OCI-LY1 (cell line): Measurements from ENCODE around the gene PPP4R1.

Experiments used
- H2AFZ ChIP-seq: fragments of 200-600 bp; sonication (generic), shearing (Covaris generic); 2 replicates; pipeline ENCODE4 v1.6.0; 2014; ENCODE audit warnings: antibody characterized with exemption, mild to moderate bottlenecking, low read length
- H3F3A ChIP-seq: fragments of 200-600 bp; sonication (generic), shearing (Covaris generic); 2 replicates; pipeline ENCODE4 v1.6.0; 2014; ENCODE audit warnings: mild to moderate bottlenecking, antibody characterized with exemption, low read length, moderate library complexity; ENCODE audit not compliant: insufficient read depth
- H3K27ac ChIP-seq: fragments of 200-600 bp; sonication (generic); 2 replicates; pipeline ENCODE4 v1.5.1; 2014; ENCODE audit warnings: low read length, mixed run types, mild to moderate bottlenecking, low read depth; ENCODE audit not compliant: poor library complexity, severe bottlenecking
- H3K27me3 ChIP-seq: fragments of 200-600 bp; sonication (generic); 2 replicates; pipeline ENCODE4 v1.6.0; 2014; ENCODE audit warnings: antibody characterized with exemption, mild to moderate bottlenecking, low read length, moderate library complexity; ENCODE audit not compliant: insufficient read depth
- H3K36me3 ChIP-seq: fragments of 200-600 bp; sonication (generic); 2 replicates; pipeline ENCODE4 v1.6.1; 2014; ENCODE audit warnings: mild to moderate bottlenecking, antibody characterized with exemption, low read length, moderate library complexity, mixed read lengths; ENCODE audit not compliant: insufficient read depth
- H3K4me1 ChIP-seq: fragments of 200-600 bp; sonication (generic); 2 replicates; pipeline ENCODE4 v1.5.1; 2014; ENCODE audit warnings: mild to moderate bottlenecking, low read length, moderate library complexity; ENCODE audit not compliant: insufficient read depth, severe bottlenecking
- H3K4me2 ChIP-seq: fragments of 200-600 bp; sonication (generic), shearing (Covaris generic); 2 replicates; pipeline ENCODE4 v1.6.1; 2014; ENCODE audit warnings: low read length
- H3K4me3 ChIP-seq: fragments of 200-600 bp; sonication (generic); 2 replicates; pipeline ENCODE4 v1.5.1; 2014; ENCODE audit warnings: low read length, low read depth, mild to moderate bottlenecking, mixed read lengths; ENCODE audit not compliant: poor library complexity, severe bottlenecking
- H3K79me2 ChIP-seq: fragments of 200-600 bp; shearing (Covaris generic); 2 replicates; pipeline ENCODE4 v1.6.1; 2016; ENCODE audit warnings: mixed run types, low read length, mixed read lengths; ENCODE audit not compliant: insufficient read depth
- H3K9ac ChIP-seq: fragments of 200-600 bp; sonication (generic), shearing (Covaris generic); 2 replicates; pipeline ENCODE4 v1.6.1; 2014; ENCODE audit warnings: mild to moderate bottlenecking, low read length, mixed read lengths
- H3K9me2 ChIP-seq: fragments of 200-600 bp; sonication (generic), shearing (Covaris generic); 2 replicates; pipeline ENCODE4 v1.6.1; 2014; ENCODE audit warnings: low read depth, mild to moderate bottlenecking, low read length, mixed read lengths
- H3K9me3 ChIP-seq: fragments of 200-600 bp; shearing (Covaris generic); 2 replicates; pipeline ENCODE4 v1.6.1; 2014; ENCODE audit warnings: low read length, mixed read lengths
- H4K20me1 ChIP-seq: fragments of 200-600 bp; sonication (generic), shearing (Covaris generic); 2 replicates; pipeline ENCODE4 v1.6.0; 2016; ENCODE audit warnings: mild to moderate bottlenecking, low read length; ENCODE audit not compliant: insufficient read depth
- CTCF ChIP-seq: fragments of 200-600 bp; sonication (generic), shearing (Covaris generic); IDR thresholded peaks from 2 replicates; pipeline ENCODE4 v1.5.1; 2017; ENCODE audit warnings: mild to moderate bottlenecking, antibody characterized with exemption, low read length, moderate library complexity, mixed read lengths
- EZH2 ChIP-seq: fragments of 200-600 bp; sonication (generic), shearing (Covaris generic); IDR thresholded peaks from 2 replicates; pipeline ENCODE4 v1.8.0; 2017; ENCODE audit warnings: borderline replicate concordance, mixed run types, mild to moderate bottlenecking, antibody characterized with exemption, low read length, moderate library complexity, mixed read lengths

PPP4R1 gene

GRCh38 chr18:9545029-9545428 is 69.3 kb downstream of the PPP4R1 start:
- Histone ChIP-seq H3K36me3 (peaks cover 40% of the 10 kb centered on the region), H3K27ac (no peak overlapping the region)
- no peak for TF ChIP-seq CTCF
- no peak for TF ChIP-seq EZH2

GRCh38 chr18:9542924-9543323 is 71.4 kb downstream of the PPP4R1 start:
- Histone ChIP-seq H3F3A (no peaks in the 10 kb centered on the region), H3K36me3 (peaks cover 31% of the 10 kb centered on the region), H3K4me2 (no peak overlapping the region), H3K27me3 (no peaks in the 10 kb centered on the region), H3K9me2 (no peaks in the 10 kb centered on the region), H3K79me2 (no peaks in the 10 kb centered on the region), H3K4me3 (no peak overlapping the region), H3K27ac (no peak overlapping the region), H3K9ac (no peak overlapping the region), H3K4me1 (peaks cover 8% of the 10 kb centered on the region), H4K20me1 (no peaks in the 10 kb centered on the region), H3K9me3 (no peaks in the 10 kb centered on the region), H2AFZ (no peak overlapping the region)
- TF ChIP-seq EZH2 (no peak), CTCF (no peak)

More at GRCh38 chr18:9545029-9545428, 69.3 kb downstream of the PPP4R1 start:
- no peak overlapping the region for H3K9ac ChIP-seq
- H3F3A ChIP-seq = no peaks in the 10 kb centered on the region
- no peaks in the 10 kb centered on the region for H4K20me1 ChIP-seq
- no peak overlapping the region for H2AFZ ChIP-seq
- peaks cover 8% of the 10 kb centered on the region for H3K4me1 ChIP-seq
- no peaks in the 10 kb centered on the region for H3K79me2 ChIP-seq
- H3K4me2 ChIP-seq = no peak overlapping the region
- H3K4me3 ChIP-seq = no peak overlapping the region
- no peaks in the 10 kb centered on the region for H3K9me2 ChIP-seq
- H3K9me3 ChIP-seq = no peaks in the 10 kb centered on the region
- H3K27me3 ChIP-seq = no peaks in the 10 kb centered on the region

DNA sequence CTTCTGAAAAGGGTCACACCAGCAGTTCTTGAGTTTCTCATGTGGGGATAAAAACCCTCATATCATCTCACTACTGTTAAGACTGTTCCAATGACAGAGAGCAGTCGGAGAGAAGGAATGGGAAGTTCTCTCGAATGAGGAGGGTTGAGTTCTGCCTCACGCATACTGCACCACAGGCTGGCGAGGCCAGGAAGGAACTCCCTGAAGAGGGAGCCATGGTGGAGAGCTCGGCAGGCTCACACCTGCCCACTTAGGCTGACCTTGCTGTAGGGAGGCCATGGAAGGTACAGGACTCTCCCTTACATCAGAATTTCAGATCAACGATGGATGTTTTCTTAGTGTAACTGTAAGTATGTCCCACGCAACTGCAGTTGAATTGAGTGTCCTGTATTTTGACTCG is 74.4 kb downstream of the PPP4R1 start:
- H3K4me3 ChIP-seq = no peak overlapping the region
- H3K4me1 ChIP-seq = no peaks in the 10 kb centered on the region
- no peaks in the 10 kb centered on the region for H3F3A ChIP-seq
- no peaks in the 10 kb centered on the region for H3K79me2 ChIP-seq
- no peak overlapping the region for H2AFZ ChIP-seq
- no peak overlapping the region for H3K4me2 ChIP-seq
- no peak overlapping the region for H3K9ac ChIP-seq
- H3K9me3 ChIP-seq = no peaks in the 10 kb centered on the region
- H3K27ac ChIP-seq = no peak overlapping the region
- no peaks in the 10 kb centered on the region for H4K20me1 ChIP-seq
- peaks cover 37% of the 10 kb centered on the region for H3K36me3 ChIP-seq
- no peaks in the 10 kb centered on the region for H3K9me2 ChIP-seq
- TF ChIP-seq CTCF (no peak), EZH2 (no peak)
- no peaks in the 10 kb centered on the region for H3K27me3 ChIP-seq
